Esophagus muscularis mucosa (tissue), 3 donors: ENCODE measurements around the gene PRKAR1B.

Source experiments
- CTCF ChIP-seq, 3 experiments: fragments of 200-600 bp in 2 of 3; fragments of 450-650 bp in 1 of 3; sonication (generic) in 2 of 3; IDR thresholded peaks; one replicate each; pipeline ENCODE4 v1.5.1; 2017 to 2019; ENCODE audit warnings: antibody characterized with exemption in 3 of 3, mild to moderate bottlenecking in 2 of 3, moderate library complexity in 1 of 3
- POLR2A ChIP-seq: fragments of 450-650 bp; IDR thresholded peaks from one replicate; pipeline ENCODE4 v1.6.1; 2017; ENCODE audit warnings: antibody characterized with exemption, moderate library complexity, mild to moderate bottlenecking, low read depth

GRCh38 chr7:760006-760405 lies 32.9 kb upstream of the PRKAR1B start:
- TF ChIP-seq CTCF (IDR thresholded peaks at IDR 0.05) (no peak), POLR2A (no peak)
